ENCODE data around the gene KRTDAP.

DNA sequence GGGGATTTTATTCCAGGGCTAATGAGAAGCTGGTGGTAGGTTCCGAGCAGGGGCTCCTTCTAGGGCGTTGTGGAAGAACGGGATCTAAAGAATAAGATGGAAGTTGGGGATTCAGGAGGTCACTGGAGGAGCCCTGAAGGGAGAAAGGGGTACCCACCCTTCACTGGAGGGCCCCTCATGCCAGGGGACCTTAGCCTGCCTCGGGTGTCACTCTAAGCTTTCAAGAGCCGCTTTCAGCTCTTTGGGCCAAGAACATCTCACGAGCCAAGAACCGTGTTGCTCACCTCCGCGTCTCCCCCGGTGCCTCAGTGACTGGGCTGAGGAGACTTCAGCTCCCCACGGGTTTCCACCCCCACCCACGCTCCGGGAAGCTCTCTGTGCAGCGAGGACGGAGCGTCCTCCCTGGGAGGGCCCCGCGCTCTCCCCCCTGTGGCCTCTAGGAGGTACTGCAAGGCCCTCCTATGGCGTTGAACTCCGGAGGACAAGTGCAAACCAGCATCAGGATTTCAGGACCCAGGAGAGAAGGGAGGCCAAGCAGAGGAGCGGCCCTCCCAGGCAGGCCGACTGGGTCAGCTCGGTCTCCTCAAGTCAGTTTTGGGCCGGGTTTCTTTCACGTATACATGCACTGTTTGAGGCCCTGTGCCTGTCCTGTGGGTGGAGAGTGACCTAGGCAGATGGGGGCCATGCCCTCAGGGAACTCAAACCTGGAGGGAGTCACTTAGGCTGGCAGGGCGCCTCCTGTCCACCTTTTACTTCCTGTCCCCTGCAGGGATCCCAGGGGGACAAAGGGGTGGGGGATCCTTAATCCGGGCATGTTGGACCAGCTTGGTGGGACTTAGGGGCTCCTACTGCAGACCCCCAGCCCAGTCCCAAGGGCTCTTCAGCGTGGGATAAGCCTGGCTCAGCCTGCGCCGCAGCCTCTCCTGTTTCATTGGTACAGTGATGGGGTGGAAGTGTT lies 5.1 kb upstream of the KRTDAP start:
- no peak for TF ChIP-seq POLR2A (IDR thresholded peaks at IDR 0.05; ENCODE audit: low read length)
- TF ChIP-seq GATA1 (IDR thresholded peaks at IDR 0.05; ENCODE audit: low read depth, low read length) = no peak

All from erythroblast (primary cell).